Transverse colon (tissue), 4 donors: ENCODE results near the gene EFNA5. TPM values are rescaled to one million over a fixed set of nuclear protein-coding genes. Genes with fewer than 3 reads are reported as not detected.

ENCODE experiments used
- DNase-seq: peaks from one replicate; pipeline ENCODE4 v3.0.0-alpha.2; 2019
- H3K27ac ChIP-seq, 4 donors: fragments of 200-600 bp; sonication (generic); 2 replicates each; pipeline ENCODE4 v1.5.1; 2016 to 2018; ENCODE audit warnings: inconsistent platforms in 4 of 4
- H3K27me3 ChIP-seq: fragments of 200-600 bp; sonication (generic); 2 replicates; pipeline ENCODE4 v1.5.1; 2017; ENCODE audit warnings: inconsistent platforms
- H3K36me3 ChIP-seq, 4 donors: fragments of 200-600 bp; sonication (generic); 2 replicates each; pipeline ENCODE4 v1.5.1; 2017 to 2019; ENCODE audit warnings: inconsistent platforms in 4 of 4
- H3K4me1 ChIP-seq, 4 donors: fragments of 200-600 bp; sonication (generic); 2 replicates each; pipeline ENCODE4 v1.5.1; 2017 to 2020; ENCODE audit warnings: inconsistent platforms in 4 of 4
- H3K4me3 ChIP-seq, 4 donors: fragments of 200-600 bp; sonication (generic); 1 replicate in 1 of 4; 2 replicates in 3 of 4; pipeline versions ENCODE4 v1.5.1 to v1.6.1; 2017 to 2019; ENCODE audit warnings: inconsistent platforms in 4 of 4
- H3K9me3 ChIP-seq, 2 donors: fragments of 200-600 bp; sonication (generic); 2 replicates each; pipeline ENCODE4 v1.5.1; 2017 to 2019; ENCODE audit warnings: inconsistent platforms in 2 of 2
- CTCF ChIP-seq, 5 experiments: fragments of 200-600 bp in 3 of 5; fragments of 450-650 bp in 2 of 5; sonication (generic) in 3 of 5; IDR thresholded peaks; 1 replicate in 2 of 5; 2 replicates in 3 of 5; pipeline ENCODE4 v1.5.1; 2016 to 2017; ENCODE audit warnings: antibody characterized with exemption in 5 of 5, inconsistent platforms in 3 of 5, mild to moderate bottlenecking in 2 of 5, moderate library complexity in 1 of 5
- EP300 ChIP-seq: sonication (generic); formaldehyde crosslinking; IDR thresholded peaks from one replicate; pipeline ENCODE4 v1.6.1; 2017; ENCODE audit warnings: antibody characterized with exemption, low read depth
- POLR2A ChIP-seq: fragments of 450-650 bp; IDR thresholded peaks from one replicate; pipeline ENCODE4 v1.6.1; 2016; ENCODE audit warnings: antibody characterized with exemption, mild to moderate bottlenecking, moderate library complexity
- POLR2AphosphoS5 ChIP-seq, 3 donors: sonication (generic); formaldehyde crosslinking; IDR thresholded peaks; one replicate each; pipeline ENCODE4 v1.6.1; 2016; ENCODE audit warnings: antibody characterized with exemption in 3 of 3
- WGBS, 2 donors: methylation state at CpG; one replicate each; pipeline ENCODE4 v1.1.5; 2018; ENCODE audit warnings: low coverage in 1 of 2; 5-methylcytosine and 5-hydroxymethylcytosine counted together
- in situ Hi-C, 4 donors: fragments of 200-750 bp; cut with MboI; loops; one replicate each; pipeline versions ENCODE4 v1.15.0 to v1.15.1; 2017; ENCODE audit warnings: low sequenced_read_pairs in 3 of 4, low pct_ligation_motif_present in 1 of 4, low pct_unique_long_range_greater_than_20kb in 1 of 4
- intact Hi-C: fragments of 100-400 bp; cut with DNase I; formaldehyde crosslinking; loops from one replicate; pipeline ENCODE4 v1.15.1; 2023; ENCODE audit warnings: low total_unique reads
- total RNA-seq, 4 donors: library from RNA; depleted of rRNA; stranded (reverse); fragments of >200 nt; gene quantifications; one replicate each; pipeline ENCODE4 v1.1.0, GENCODE V29; 2016

EFNA5 gene
- total RNA-seq, 4 donors from 2014 or later = 1.5 to 18.2 (median 12.1) TPM

- intact Hi-C loops = no loop called here
- no peaks in the 10 kb centered on the region for H3K9me3 ChIP-seq
- H3K27me3 ChIP-seq = no peaks in the 10 kb centered on the region
- H3K4me1 ChIP-seq = no peaks in the 10 kb centered on the region
- TF ChIP-seq CTCF (IDR thresholded peaks at IDR 0.05) (no peak), POLR2AphosphoS5 (IDR thresholded peaks at IDR 0.05) (no peak)
- in situ Hi-C loops = no loop called here
- H3K4me3 ChIP-seq = no peak overlapping the region
- H3K27ac ChIP-seq = no peak overlapping the region
- H3K36me3 ChIP-seq = no peaks in the 10 kb centered on the region
- no peak for DNase-seq
- 77 to 80% methylated on average over 3 of the region's 3 CpGs for WGBS, 2 donors
Observed at GRCh38 chr5:107407713-107408298, 262.9 kb downstream of the EFNA5 start.

- H3K9me3 ChIP-seq = no peaks in the 10 kb centered on the region
- WGBS, 2 donors = 77 to 85% methylated on average over 7 to 10 of the region's 10 CpGs
- H3K4me1 ChIP-seq = peaks cover 0 to 7% (median 0%) of the 10 kb centered on the region in 4 donors
- no peaks in the 10 kb centered on the region for H3K36me3 ChIP-seq
- in situ Hi-C loops (no loop called here), intact Hi-C loops (no loop called here)
- no peaks in the 10 kb centered on the region for H3K27me3 ChIP-seq
- H3K4me3 ChIP-seq = no peak overlapping the region
- TF ChIP-seq POLR2A = no peak
- no peak for TF ChIP-seq EP300
- no peak for TF ChIP-seq CTCF (IDR thresholded peaks at IDR 0.05)
- no peak for TF ChIP-seq POLR2AphosphoS5 (IDR thresholded peaks at IDR 0.05)
- DNase-seq = no peak
- no peak overlapping the region for H3K27ac ChIP-seq
Observed at GRCh38 chr5:107404595-107405374, 266.0 kb downstream of the EFNA5 start.

GRCh38 chr5:107403228-107403953 is 267.3 kb downstream of the EFNA5 start:
- DNase-seq = no peak
- intact Hi-C loops (loop anchor here (2.0 kb wide), 1 partner anchor 29 kb away; no protein-coding TSS in a partner anchor), in situ Hi-C loops (no loop called here)
- Histone ChIP-seq H3K9me3 (no peaks in the 10 kb centered on the region), H3K27me3 (no peaks in the 10 kb centered on the region), H3K4me1 (peaks cover 0 to 7% (median 0%) of the 10 kb centered on the region in 4 donors), H3K27ac (no peak overlapping the region), H3K36me3 (no peaks in the 10 kb centered on the region), H3K4me3 (no peak overlapping the region)
- TF ChIP-seq POLR2A (no peak), EP300 (no peak), CTCF (IDR thresholded peaks at IDR 0.05) (no peak), POLR2AphosphoS5 (IDR thresholded peaks at IDR 0.05) (no peak)
- 60 to 74% methylated on average over 3 of the region's 3 CpGs for WGBS, 2 donors
